Measurements from ENCODE around the gene FRRS1.

GRCh38 chr1:99680270-99680669, 86.2 kb downstream of the FRRS1 start:
- no peak for TF ChIP-seq CTCF (IDR thresholded peaks at IDR 0.05; ENCODE audit: low read depth, low read length)
- no peak for TF ChIP-seq MAX (IDR thresholded peaks at IDR 0.05; ENCODE audit: low read depth, low read length)
- TF ChIP-seq POLR2A (IDR thresholded peaks at IDR 0.05; ENCODE audit: extremely low read depth, insufficient read length) = no peak
